HT1080 (cell line): ENCODE measurements around the gene HOXD1. TPM values are rescaled to one million over a fixed set of nuclear protein-coding genes. Genes with fewer than 3 reads are reported as not detected.

Experiments used
- DNase-seq: peaks from one replicate; pipeline ENCODE4 v3.0.0-alpha.2; 2015; ENCODE audit warnings: low read depth
- polyA plus RNA-seq, 2 experiments: library from polyadenylated mRNA; depleted of rRNA; stranded (reverse); fragments of >200 nt; gene quantifications; 2 replicates each; pipeline ENCODE4 v1.2.3, GENCODE V29; 2015
- total RNA-seq: library from RNA; depleted of rRNA; stranded (reverse); fragments of >200 nt; shearing (Covaris generic); gene quantifications from 2 replicates; pipeline ENCODE4 v1.2.3, GENCODE V29; 2014; rRNA removed

Gene HOXD1
- total RNA-seq: not detected in 2 replicates
- polyA plus RNA-seq (2015; cell fraction: cytosol; rRNA removed): 0.07 and 0.12 TPM in 2 replicates
- polyA plus RNA-seq (2015; cell fraction: nucleus; rRNA removed): 0.23 and 0.24 TPM in 2 replicates

DNA sequence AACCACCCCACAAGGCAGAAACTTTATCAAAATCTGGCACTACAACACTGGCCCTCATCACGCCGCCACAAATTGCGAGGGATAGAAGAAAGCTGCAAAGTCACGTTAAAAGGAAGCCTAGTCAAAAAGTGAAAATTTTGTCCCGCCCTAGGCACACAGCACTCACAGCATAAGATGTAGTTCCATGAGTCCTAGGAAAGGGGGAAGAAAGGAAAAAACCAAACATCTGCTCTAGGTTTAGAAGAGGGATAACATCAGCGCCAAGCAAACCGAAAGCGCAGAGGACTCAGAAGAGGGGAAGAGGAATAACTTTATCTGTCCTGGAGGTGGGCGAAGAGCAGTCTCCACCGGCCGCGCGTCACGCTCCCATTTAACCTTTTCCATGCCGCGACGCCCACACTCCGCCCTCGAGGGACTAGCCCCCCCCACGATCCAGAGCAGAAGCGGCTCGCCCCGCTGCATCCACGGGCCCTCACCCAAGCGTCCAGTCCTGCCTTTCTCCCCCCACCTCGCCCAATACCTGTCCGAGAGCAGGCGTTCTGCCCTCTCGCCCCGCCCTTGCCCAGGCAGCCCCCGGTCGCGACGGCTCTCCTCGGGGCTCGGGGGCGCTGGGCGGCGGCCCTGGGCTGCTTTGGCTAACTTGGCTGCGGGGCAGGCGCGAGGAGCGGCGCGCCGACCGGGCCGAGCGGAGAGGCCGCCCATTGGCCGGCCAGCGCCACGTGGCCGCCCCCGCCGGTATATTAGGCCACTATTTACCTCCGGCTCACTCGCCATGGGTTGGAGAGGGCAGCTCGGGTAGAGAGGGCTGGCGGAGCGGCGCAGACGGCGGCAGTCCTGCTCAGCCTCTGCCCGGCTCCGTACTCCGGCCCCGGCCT lies at the start of gene HOXD1:
Gene HOXD1, plus strand, starts transcription at position 770 of the 875 bp plus-strand sequence. CDS start 134 bp downstream, outside the sequence.
- DNase-seq: no peak

DNA sequence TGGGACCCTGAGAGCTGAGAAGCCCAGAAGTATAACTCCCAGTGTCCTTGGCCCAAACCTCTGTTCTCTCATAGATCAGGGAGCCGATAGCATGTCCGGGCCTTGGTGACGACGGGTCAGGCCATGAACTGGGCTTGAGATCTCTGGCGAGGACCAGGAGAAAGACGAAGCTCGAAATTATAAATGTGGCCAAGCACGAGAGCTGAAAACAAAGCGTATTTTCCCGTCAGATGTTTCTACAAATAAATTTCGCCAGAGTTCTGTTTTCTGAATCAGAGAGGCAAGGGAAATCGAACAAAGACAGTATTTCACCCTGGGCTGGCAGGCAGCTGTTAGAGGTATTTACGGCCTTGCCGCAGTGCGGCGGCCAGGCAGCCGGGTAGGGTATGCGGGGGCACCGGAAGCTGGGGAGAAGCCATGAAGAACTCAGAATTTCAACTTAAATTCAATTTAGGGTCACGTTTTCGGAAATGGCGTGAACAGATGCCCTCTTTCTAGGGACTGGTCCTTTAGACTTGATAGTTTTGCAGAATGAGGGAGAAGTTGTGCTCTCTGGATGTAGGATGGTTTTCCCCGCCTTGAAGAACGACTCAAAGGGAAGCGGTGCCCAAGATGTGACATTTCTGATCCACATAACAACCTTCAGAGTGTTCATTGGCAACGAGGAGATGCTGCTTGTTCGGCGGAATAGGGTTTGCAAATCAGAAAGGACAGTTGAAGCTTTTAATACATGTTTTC lies 49.4 kb upstream of the HOXD1 start:
- no peak for DNase-seq

DNA sequence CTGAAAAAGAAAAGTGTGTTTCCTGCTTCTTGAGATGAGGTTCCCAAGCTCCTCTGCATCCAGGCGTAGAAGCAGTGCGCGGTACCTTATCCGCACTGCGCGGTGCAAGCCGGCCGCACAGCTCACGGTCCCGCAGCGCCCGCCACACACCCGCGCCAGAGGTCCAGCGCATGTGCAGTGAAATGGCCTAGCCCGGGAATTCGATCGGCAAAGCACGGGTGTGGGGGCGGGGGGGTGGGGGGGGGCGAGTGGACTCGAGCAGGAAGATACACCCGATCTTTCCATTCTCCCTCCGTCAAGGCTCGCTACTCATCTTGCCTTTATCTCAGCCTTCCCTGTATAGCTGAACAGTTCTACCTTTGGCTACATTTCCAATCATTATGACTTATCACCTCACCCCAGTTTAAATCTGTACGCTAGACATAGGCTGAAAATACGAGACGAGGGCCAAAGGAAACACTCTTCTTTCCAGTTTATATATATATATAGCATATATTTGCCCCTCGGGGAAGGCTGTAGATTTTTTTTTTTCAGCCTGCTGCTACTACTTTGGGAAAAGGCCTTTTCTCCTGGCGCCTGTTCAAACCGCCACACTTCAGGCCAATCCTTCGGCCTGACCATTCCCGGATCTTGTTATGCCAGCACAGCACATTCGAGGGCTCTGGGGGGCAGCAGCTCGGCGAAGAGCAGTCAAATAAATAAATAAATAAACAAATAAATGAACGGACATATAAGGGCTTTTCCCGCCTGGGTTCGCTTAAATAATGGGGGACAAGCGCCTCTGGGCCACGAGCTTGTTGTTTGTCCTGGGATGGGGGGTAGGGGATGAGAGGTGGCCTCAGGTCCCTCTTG lies 48.6 kb upstream of the HOXD1 start:
- DNase-seq: no peak

DNA sequence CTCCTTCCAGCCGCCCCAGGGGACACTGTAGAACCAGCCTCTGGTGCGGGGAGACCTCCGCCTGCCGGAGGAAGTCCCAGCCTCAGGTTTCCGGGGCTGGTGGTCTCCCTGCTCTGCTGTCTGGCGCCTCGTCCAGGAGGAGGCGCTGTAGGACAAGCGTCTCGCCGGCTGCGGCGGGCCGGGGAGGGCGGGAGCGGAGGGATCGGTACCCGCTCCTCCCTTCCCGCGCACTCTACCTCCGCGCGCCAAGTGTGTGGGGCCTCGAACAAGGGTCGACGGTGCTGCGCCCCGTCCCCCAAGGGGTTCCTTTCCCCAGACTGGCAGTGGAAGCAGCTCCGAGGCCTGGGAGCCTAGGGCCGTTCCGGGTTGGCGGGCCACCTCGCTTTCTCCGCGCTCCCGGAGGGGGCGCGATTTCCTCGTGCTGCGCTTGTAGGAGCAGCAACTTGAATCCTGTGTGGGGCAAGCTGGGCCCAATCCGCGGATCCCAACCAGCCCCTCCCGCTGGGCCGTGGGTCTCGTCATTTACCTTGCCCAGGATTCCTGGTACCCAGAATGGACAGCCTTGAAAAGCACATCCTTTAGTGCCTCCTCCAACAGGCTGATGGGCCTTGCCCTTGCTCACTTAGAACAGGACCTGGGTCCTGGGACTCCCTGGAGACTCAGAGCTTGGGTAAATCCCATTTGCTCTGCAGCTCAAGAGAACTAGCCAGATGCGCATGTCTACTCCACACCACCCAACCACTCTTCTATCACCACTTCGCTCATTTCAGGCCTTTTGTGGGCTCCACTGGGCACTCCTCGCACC lies 47.8 kb upstream of the HOXD1 start:
- DNase-seq: peak; percentile 75

DNA sequence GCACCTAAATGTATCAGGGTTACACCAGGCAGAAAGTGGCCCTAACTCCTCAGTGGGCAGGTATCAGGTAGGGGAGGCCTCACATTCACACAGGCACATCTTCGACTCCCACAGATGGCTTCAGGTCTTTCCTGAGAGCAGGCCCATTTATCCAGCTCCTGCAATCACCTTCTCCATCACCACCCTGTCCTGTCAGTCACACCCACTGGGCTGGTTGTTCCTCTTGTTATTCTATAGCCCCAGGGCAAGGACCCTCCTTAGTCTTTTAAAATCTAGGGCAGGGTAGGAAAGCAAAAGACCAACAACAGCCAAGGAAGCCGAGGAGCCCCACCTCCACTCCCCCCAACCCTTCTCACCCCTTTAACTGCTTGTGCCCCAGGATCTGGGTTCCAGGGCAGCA lies 46.2 kb upstream of the HOXD1 start:
- DNase-seq: no peak

DNA sequence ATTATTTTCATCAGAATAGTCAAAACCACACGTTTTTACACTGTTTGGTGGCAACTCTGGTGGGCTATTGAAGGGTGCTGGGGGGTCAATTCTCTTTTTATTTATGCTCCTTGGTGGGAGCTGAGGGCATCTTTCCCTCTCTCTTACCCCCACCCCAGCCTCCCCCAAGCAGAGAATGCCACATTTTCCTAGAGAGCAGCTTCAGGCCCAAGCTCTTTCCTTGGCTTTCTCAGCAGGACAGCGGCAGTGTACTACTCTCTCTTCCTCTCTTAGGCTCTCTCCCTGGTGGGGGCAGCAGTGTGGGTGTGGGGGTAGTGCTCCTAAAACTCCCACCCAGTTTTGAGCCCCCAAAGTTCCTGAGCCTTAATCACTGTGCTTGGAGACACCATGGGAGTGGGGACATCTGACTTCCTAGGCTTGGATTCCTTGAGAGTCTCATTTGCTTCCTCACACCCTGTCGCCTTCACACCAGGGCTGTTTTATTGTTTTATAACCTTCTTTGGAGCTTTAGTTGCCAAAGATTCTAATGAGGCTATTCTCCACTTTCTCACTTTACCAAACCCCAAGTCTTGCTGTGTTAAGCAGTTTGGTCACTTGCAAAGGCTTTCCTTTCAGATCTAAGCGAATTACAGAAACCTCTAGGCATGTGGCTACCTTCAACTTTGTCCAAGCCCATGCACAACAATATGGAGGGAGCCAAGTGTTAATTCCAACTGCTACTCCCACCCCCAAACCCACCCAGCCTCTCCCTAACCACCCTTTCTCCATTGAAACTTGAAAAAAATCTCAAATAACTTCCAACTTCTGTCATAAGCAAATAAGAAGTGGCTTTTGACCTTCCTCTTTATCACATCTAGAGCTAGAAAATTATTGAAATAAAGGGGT lies 43.1 kb upstream of the HOXD1 start:
- no peak for DNase-seq

DNA sequence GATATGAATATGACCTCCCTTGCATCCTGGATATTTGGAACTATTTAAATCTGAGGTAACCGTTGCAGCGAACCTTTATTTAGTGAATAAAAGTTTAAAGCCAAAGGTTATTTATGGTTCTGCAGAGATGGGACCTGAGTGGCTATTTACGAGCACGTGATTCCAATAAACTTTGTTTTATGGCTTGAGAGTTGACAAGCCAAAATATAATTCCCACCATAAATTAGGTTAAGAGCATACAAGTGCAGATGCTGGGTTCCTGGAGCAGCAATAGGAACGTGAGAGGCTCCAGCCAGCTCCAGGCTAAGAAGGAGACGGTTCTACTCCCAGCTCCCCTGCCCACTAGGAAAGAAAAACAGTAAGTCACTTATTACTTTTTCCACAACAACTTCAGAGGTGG lies 42.4 kb upstream of the HOXD1 start:
- DNase-seq: no peak

DNA sequence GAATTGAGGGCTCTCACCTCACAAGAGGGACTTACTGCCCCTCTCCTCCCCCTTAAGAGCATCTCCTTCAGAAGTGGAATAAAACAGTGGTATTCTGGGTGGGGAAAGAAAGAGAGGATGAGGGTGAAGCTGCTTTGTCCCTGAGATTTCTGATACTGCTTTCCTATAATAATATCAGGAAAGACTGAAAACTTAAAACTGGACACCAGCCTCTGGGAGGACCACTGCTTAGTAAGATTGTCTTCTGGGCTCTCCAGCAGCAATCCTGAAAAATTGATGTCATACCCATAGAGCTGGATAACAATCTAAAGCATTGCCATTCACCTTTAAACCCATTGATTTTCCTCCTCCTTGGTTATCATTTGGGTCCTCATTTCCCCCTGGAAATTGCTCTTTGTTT lies 41.8 kb upstream of the HOXD1 start:
- no peak for DNase-seq

DNA sequence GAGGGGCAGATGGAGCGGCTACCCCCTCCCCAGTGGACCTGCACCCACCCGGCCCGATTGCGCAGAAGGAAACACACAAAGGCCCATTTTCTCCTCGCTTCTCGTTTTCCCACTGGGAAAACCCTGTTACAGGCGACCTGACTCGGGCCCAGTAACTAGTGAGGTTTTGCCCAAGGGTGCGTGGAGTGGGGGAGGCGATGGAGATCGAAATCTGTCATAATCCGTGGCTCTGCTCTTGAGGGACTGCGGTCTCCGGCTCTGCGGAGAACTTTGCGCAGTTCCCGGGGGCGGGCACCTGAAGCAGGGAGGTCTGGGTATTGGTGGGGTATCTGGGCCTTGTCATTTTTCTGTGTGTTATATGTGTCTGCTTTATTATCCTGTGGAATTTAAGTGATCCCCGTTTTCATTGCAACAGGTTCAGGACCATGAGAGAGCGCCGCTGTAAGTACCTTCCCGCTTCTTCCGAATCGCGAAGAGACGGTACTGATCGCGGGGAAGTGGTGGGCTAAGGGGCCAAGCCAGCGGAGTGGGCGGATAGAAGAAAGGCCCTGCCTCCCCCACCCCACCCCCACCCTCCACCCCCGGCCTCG lies 41.2 kb upstream of the HOXD1 start:
- DNase-seq: no peak

DNA sequence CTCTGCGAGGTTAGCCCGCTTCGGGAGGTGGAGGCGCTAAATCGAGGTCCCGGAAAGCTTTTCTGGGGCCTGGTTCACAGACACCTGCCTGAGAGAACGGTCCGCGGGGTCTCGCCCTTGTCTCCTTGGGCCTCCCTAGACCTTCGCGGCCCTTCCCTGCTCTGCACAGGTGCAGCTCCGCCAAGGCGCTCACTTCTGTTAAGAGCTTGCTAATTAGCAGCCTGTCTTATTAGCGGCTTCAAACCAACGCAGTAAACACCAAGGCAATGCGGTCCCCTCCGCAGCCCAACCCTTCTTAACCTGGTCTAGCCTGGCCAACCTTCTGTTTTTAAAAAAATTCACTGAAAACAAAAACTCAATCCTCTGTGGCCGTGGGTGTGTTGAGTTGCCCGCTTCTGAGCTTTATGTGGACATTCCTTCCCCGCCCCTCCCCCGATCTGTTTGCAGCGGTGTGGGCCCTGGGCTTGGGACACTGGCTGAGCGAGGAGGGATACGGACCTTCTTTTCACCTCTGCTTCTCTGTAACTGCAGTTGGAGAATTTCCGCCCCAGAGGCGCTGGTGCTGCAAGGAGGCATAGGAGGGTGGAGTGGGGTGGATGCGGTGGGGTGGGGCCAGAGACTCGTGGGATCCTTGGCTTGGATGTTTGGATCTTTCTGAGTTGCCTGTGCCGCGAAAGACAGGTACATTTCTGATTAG lies 40.5 kb upstream of the HOXD1 start:
- no peak for DNase-seq

DNA sequence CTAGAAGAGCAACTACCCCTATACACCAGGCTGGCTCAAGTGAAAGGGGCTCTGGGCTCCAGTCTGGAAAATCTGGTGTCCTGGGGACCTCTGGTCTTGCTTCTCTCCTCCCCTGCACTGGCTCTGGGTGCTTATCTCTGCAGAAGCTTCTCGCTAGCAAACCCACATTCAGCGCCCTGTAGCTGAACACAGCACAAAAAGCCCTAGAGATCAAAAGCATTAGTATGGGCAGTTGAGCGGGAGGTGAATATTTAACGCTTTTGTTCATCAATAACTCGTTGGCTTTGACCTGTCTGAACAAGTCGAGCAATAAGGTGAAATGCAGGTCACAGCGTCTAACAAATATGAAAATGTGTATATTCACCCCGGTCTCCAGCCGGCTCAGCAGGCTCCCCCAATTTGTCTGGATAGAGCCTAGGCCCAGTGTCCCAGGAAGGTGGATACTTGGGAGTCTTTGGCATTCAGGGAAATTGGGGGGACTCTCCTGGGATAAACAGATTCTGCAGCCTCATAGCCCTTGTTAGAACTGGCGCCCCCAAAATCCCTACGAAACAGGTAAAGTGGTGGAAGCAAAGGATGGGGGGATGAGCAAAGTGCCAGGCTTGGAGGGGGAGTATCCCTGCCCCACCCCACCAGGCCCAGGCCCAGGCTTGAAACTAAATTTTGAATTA lies 39.6 kb upstream of the HOXD1 start:
- no peak for DNase-seq

DNA sequence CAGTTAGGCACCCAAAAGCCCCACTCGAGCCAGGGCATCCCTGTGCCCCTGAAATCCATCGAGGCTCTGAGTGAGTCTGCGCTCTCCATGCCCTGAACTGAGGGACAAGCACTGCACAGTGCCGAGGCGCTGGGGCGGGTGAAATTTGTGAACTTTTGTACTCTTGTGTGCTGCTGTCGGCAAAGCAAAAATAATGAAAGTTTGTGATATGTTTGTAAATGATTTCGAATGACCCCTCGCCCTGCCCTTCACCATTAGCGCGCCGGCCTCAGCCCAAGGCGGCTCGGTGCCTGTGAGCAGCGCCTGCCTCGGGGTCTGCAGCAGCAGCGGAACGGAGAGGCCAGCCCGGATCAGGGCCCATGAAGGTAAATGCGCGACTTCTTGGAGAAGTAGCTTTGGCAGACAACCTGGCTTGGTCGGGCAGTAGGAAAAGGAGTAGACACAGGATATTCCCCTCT lies 39.0 kb upstream of the HOXD1 start:
- no peak for DNase-seq

DNA sequence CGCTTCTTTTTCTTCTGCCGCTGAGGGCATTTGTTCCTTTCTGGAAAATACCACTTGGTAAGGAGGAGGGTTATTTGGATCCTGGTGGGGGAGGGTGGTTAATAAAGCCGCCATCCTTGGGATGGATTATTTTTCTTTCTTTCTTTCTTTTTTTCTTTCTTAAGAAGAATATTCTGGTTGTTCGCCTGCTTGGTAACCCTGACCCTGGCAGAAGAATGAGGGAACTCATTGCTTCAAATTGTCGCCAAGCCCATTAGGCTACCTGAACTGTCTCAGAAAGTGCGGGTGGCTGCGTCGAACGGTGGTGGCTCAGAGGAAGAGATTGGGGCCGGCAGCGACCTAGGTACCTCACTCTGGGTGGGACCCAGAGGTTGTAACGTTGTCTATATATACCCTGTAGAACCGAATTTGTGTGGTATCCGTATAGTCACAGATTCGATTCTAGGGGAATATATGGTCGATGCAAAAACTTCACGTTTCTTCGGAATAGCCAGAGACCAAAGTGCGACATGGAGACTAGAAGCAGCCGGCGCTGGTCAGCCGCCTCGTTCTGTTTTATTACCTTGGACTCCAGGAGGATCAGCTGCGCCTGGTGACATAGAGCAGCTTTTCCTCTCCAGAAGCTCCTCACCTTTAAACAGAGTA lies 38.4 kb upstream of the HOXD1 start:
- DNase-seq: no peak

DNA sequence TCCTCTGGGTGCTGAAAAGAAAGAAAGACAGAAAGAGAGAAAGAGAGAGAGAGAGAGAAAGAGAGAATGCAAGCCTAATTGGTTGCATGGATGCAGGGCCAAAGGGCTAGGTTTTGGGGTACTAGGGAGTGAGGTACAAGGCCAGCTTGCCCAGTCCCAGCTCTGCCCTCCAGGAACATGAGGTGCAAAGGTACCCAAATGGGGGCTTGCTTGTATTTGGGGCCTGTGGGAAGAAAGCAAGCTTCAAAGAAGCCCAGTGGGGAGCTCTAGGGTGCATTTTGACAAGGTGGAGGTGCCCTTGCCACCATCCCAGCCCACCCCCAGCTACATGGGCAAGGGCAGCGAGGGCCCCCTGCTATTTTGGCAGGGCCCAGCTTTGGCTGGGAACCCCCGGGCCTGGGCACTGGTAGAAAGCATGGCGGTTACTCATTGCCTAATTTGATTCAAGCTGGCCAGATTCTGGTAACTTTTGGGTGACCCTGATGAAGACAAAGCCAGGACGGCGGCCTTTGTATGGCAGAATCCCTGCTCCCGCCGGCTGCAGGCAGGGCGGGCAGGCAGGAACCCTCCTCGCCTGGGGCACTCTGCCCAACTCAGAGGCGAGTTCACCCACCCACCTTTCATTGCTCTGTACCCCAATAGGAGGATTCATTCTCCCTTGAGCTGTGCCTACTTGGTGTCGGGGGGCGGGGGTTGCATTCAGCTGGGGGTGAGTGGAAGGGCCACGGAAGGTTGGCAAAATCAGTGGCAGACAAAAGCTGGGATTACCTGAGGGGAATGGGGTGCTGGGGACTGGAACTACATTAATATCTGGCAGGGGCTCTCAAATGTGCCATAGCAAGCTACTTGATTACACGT lies 37.7 kb upstream of the HOXD1 start:
- no peak for DNase-seq

DNA sequence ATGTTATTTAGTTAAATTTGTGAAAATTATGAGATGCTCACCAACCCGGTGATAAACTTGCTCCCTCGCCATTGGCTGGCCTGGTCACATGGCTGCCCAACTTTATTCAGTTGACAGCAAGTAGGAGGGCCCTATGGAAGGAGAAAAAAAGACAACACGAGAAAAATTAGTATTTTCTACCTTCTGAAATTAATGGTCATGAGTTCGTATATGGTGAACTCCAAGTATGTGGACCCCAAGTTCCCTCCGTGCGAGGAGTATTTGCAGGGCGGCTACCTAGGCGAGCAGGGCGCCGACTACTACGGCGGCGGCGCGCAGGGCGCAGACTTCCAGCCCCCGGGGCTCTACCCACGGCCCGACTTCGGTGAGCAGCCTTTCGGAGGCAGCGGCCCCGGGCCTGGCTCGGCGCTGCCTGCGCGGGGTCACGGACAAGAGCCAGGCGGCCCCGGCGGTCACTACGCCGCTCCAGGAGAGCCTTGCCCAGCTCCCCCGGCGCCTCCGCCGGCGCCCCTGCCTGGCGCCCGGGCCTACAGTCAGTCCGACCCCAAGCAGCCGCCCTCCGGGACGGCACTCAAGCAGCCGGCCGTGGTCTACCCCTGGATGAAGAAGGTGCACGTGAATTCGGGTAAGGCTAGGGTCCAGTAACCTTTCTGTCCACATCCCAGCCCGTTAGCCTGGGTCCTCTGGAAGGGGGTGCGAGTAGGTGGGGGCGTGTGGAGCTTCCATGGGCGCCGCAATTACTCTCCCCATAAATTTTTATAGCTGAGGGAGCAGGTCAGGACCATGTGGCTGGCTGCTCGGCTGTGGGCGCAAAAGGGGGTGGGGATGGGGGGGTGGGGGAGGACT lies 36.8 kb upstream of the HOXD1 start, which contains the start of gene HOXD4:
Gene HOXD4, plus strand, starts transcription at position 109 of the 846 bp plus-strand sequence. Its CDS starts 84 bp downstream, at position 193.
- DNase-seq: no peak
